HepG2 (cell line): Measurements from ENCODE around the gene IGLL1. TPM values are rescaled to one million over a fixed set of nuclear protein-coding genes. Genes with fewer than 3 reads are reported as not detected.
"Not testable (repeated sequence)": the region's sequence is repeated elsewhere in the genome, so short reads cannot be mapped to it uniquely, and the experiment has no call there.

Source experiments
- ATF7 ChIP-seq, 2 experiments: fragments of 450-650 bp in 1 of 2; sonication (generic) in 1 of 2; formaldehyde crosslinking in 1 of 2; IDR thresholded peaks; 2 replicates each; pipeline versions ENCODE4 v1.4.0 to v1.6.1; 2016 to 2020; ENCODE audit warnings: antibody characterized with exemption in 1 of 2, mild to moderate bottlenecking in 1 of 2, missing genetic modification reagents in 1 of 2
- ELF1 ChIP-seq: sonication (generic); formaldehyde crosslinking; IDR thresholded peaks from 2 replicates; pipeline ENCODE4 v1.4.0; 2020; ENCODE audit warnings: missing genetic modification reagents
- ELF3 ChIP-seq: IDR thresholded peaks from 2 replicates; pipeline ENCODE4 v1.6.1; 2016; ENCODE audit warnings: missing genetic modification reagents, missing compliant biosample characterization
- FOXA3 ChIP-seq: IDR thresholded peaks from 2 replicates; pipeline ENCODE4 v1.6.1; 2016; ENCODE audit warnings: missing genetic modification reagents, missing compliant biosample characterization
- FOXO1 ChIP-seq: sonication (generic); formaldehyde crosslinking; IDR thresholded peaks from 2 replicates; pipeline ENCODE4 v1.4.0; 2020; ENCODE audit warnings: missing genetic modification reagents
- HHEX ChIP-seq: IDR thresholded peaks from 2 replicates; pipeline ENCODE4 v1.6.1; 2016; ENCODE audit warnings: control low read depth
- HMG20B ChIP-seq: conservative IDR thresholded peaks from 2 replicates; pipeline ENCODE4 v1.6.1; 2016; ENCODE audit warnings: missing genetic modification reagents, missing compliant biosample characterization
- PPARG ChIP-seq: conservative IDR thresholded peaks from 2 replicates; pipeline ENCODE4 v1.6.1; 2016; ENCODE audit warnings: missing biosample characterization, missing genetic modification reagents
- RCOR2 ChIP-seq: IDR thresholded peaks from 2 replicates; pipeline ENCODE4 v1.6.1; 2016; ENCODE audit warnings: missing biosample characterization, missing genetic modification reagents
- SP5 ChIP-seq: IDR thresholded peaks from 2 replicates; pipeline ENCODE4 v1.6.1; 2016; ENCODE audit warnings: low read depth, borderline replicate concordance
- STAG1 ChIP-seq: sonication (generic); formaldehyde crosslinking; IDR thresholded peaks from 2 replicates; pipeline ENCODE4 v1.4.0; 2020; ENCODE audit warnings: missing genetic modification reagents
- TBX3 ChIP-seq: fragments of 450-650 bp; IDR thresholded peaks from 2 replicates; pipeline ENCODE4 v1.6.1; 2017; ENCODE audit warnings: antibody characterized with exemption, mild to moderate bottlenecking, inconsistent platforms, borderline replicate concordance
- ZFY ChIP-seq: sonication (generic); formaldehyde crosslinking; IDR thresholded peaks from 2 replicates; pipeline ENCODE4 v1.4.0; 2020; ENCODE audit warnings: missing genetic modification reagents
- ZNF264 ChIP-seq: sonication (generic); formaldehyde crosslinking; IDR thresholded peaks from 2 replicates; pipeline ENCODE4 v1.4.0; 2020; ENCODE audit warnings: missing genetic modification reagents
- ZNF614 ChIP-seq: IDR thresholded peaks from 2 replicates; pipeline ENCODE4 v1.6.1; 2018; ENCODE audit warnings: missing biosample characterization, missing genetic modification reagents, inconsistent platforms, borderline replicate concordance
- polyA plus RNA-seq, 8 experiments: library from polyadenylated mRNA; depleted of rRNA in 3 of 8; stranded (reverse) in 7 of 8; unstranded in 1 of 8; fragments of >200 nt; fragmentation: Illumina TruSeq in 4 of 8; extraction: Trizol in 4 of 8; gene quantifications; 2 replicates each; pipeline versions ENCODE4 v1.2.1 to v1.2.3, GENCODE V29; 2011 to 2016; ENCODE audit warnings: low read depth in 4 of 8, missing spikeins in 1 of 8, mixed read lengths in 1 of 8; ENCODE audit not compliant: insufficient read depth in 1 of 8
- total RNA-seq, 5 experiments: library from RNA; depleted of rRNA; stranded (reverse); fragments of >200 nt; fragmentation: Illumina TruSeq; extraction: Trizol; gene quantifications; 2 replicates each; pipeline ENCODE4 v1.2.3, GENCODE V29; 2016; ENCODE audit warnings: low read depth in 1 of 5
- TF ChIP-seq, protein P1 (sequence below): IDR thresholded peaks from 2 replicates; pipeline ENCODE4 v1.4.0; 2020; ENCODE audit warnings: mild to moderate bottlenecking, missing genetic modification reagents
- TF ChIP-seq, protein P2 (sequence below): sonication (generic); formaldehyde crosslinking; IDR thresholded peaks from 2 replicates; pipeline ENCODE4 v1.4.0; 2020; ENCODE audit warnings: missing genetic modification reagents, borderline replicate concordance
- TF ChIP-seq, protein P3 (sequence below): IDR thresholded peaks from 2 replicates; pipeline ENCODE4 v1.6.1; 2016; ENCODE audit warnings: low read depth
- TF ChIP-seq, protein P4 (sequence below): sonication (generic); formaldehyde crosslinking; IDR thresholded peaks from 2 replicates; pipeline ENCODE4 v1.4.0; 2020; ENCODE audit warnings: missing genetic modification reagents, mild to moderate bottlenecking, borderline replicate concordance

IGLL1 gene
- total and polyA plus RNA-seq, 2 of the 13 experiments (the other 11 are each of a cell fraction or from before 2014, with no cell fraction given) = not detected

DNA sequence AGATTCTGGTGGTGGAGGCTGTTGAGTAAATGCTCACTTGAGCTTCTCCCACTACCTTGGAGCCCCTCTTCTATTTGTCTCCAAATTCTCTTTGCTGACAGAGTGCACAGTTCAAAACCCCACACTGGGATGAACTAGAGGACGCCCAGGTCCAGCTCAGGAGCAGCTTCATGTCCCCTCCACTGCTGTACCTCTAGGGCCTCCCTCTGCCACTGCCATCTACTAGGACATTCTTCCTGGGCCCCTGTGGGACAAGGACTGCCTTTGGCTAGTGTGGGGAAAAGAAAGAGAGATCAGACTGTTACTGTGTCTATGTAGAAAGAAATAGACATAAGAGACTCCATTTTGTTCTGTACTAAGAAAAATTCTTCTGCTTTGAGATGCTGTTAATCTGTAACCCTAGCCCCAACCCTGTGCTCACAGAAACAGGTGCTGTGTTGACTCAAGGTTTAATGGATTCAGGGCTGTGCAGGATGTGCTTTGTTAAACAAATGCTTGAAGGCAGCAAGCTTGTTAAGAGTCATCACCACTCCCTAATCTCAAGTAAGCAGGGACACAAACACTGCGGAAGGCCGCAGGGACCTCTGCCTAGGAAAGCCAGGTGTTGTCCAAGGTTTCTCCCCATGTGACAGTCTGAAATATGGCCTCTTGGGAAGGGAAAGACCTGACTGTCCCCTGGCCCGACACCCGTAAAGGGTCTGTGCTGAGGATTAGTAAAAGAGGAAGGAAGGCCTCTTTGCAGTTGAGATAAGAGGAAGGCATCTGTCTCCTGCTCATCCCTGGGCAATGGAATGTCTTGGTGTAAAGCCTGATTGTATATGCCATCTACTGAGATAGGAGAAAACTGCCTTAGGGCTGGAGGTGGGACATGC is 44.1 kb downstream of the IGLL1 start (continued):
- TF ChIP-seq SP5 (CRISPR knock-in tag) = peak; percentile 84
- TF ChIP-seq FOXA3 (CRISPR knock-in tag) = peak; percentile 92
- peak; percentile 56; the same call in 1 of the 2 replicates for TF ChIP-seq TBX3
- peak; percentile 76; the same call in 1 of the 2 replicates for TF ChIP-seq FOXO1 (CRISPR knock-in tag)
- TF ChIP-seq, protein P1, sequence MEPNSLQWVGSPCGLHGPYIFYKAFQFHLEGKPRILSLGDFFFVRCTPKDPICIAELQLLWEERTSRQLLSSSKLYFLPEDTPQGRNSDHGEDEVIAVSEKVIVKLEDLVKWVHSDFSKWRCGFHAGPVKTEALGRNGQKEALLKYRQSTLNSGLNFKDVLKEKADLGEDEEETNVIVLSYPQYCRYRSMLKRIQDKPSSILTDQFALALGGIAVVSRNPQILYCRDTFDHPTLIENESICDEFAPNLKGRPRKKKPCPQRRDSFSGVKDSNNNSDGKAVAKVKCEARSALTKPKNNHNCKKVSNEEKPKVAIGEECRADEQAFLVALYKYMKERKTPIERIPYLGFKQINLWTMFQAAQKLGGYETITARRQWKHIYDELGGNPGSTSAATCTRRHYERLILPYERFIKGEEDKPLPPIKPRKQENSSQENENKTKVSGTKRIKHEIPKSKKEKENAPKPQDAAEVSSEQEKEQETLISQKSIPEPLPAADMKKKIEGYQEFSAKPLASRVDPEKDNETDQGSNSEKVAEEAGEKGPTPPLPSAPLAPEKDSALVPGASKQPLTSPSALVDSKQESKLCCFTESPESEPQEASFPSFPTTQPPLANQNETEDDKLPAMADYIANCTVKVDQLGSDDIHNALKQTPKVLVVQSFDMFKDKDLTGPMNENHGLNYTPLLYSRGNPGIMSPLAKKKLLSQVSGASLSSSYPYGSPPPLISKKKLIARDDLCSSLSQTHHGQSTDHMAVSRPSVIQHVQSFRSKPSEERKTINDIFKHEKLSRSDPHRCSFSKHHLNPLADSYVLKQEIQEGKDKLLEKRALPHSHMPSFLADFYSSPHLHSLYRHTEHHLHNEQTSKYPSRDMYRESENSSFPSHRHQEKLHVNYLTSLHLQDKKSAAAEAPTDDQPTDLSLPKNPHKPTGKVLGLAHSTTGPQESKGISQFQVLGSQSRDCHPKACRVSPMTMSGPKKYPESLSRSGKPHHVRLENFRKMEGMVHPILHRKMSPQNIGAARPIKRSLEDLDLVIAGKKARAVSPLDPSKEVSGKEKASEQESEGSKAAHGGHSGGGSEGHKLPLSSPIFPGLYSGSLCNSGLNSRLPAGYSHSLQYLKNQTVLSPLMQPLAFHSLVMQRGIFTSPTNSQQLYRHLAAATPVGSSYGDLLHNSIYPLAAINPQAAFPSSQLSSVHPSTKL = peak; percentile 93
- peak; percentile 21; the same call in 1 of the 2 replicates for TF ChIP-seq STAG1 (CRISPR knock-in tag)
- TF ChIP-seq, protein P2, sequence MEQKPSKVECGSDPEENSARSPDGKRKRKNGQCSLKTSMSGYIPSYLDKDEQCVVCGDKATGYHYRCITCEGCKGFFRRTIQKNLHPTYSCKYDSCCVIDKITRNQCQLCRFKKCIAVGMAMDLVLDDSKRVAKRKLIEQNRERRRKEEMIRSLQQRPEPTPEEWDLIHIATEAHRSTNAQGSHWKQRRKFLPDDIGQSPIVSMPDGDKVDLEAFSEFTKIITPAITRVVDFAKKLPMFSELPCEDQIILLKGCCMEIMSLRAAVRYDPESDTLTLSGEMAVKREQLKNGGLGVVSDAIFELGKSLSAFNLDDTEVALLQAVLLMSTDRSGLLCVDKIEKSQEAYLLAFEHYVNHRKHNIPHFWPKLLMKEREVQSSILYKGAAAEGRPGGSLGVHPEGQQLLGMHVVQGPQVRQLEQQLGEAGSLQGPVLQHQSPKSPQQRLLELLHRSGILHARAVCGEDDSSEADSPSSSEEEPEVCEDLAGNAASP (CRISPR knock-in tag) = peak; percentile 60; the same call in 1 of the 2 replicates
- peak; percentile 51; the same call in 1 of the 2 replicates for TF ChIP-seq PPARG
- TF ChIP-seq, protein P3, sequence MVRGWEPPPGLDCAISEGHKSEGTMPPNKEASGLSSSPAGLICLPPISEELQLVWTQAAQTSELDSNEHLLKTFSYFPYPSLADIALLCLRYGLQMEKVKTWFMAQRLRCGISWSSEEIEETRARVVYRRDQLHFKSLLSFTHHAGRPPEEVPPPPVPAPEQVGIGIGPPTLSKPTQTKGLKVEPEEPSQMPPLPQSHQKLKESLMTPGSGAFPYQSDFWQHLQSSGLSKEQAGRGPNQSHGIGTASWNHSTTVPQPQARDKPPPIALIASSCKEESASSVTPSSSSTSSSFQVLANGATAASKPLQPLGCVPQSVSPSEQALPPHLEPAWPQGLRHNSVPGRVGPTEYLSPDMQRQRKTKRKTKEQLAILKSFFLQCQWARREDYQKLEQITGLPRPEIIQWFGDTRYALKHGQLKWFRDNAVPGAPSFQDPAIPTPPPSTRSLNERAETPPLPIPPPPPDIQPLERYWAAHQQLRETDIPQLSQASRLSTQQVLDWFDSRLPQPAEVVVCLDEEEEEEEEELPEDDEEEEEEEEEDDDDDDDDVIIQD (CRISPR knock-in tag) = peak; percentile 48; the same call in 1 of the 2 replicates
- TF ChIP-seq RCOR2 = peak; percentile 86
- TF ChIP-seq, protein P4, sequence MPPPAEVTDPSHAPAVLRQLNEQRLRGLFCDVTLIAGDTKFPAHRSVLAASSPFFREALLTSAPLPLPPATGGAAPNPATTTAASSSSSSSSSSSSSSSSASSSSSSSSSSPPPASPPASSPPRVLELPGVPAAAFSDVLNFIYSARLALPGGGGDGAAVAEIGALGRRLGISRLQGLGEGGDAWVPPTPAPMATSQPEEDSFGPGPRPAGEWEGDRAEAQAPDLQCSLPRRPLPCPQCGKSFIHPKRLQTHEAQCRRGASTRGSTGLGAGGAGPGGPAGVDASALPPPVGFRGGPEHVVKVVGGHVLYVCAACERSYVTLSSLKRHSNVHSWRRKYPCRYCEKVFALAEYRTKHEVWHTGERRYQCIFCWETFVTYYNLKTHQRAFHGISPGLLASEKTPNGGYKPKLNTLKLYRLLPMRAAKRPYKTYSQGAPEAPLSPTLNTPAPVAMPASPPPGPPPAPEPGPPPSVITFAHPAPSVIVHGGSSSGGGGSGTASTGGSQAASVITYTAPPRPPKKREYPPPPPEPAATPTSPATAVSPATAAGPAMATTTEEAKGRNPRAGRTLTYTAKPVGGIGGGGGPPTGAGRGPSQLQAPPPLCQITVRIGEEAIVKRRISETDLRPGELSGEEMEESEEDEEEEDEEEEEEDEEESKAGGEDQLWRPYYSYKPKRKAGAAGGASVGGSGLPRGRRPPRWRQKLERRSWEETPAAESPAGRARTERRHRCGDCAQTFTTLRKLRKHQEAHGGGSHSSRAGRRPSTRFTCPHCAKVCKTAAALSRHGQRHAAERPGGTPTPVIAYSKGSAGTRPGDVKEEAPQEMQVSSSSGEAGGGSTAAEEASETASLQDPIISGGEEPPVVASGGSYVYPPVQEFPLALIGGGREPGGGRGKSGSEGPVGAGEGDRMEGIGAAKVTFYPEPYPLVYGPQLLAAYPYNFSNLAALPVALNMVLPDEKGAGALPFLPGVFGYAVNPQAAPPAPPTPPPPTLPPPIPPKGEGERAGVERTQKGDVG (CRISPR knock-in tag) = 0 out of 2 replicates have a peak, but pooled peaks have one; percentile 33
- TF ChIP-seq ATF7 (IDR thresholded peaks at IDR 0.05) = not testable (repeated sequence)
- TF ChIP-seq ATF7 (CRISPR knock-in tag; IDR thresholded peaks at IDR 0.05) = 0 out of 2 replicates have a peak, but pooled peaks have one; percentile 10
- TF ChIP-seq HMG20B (CRISPR knock-in tag) = peak; percentile 62; the same call in 1 of the 2 replicates
- 0 out of 2 replicates have a peak, but pooled peaks have one; percentile 56 for TF ChIP-seq ZNF614 (CRISPR knock-in tag)
- 0 out of 2 replicates have a peak, but pooled peaks have one; percentile 14 for TF ChIP-seq ELF1 (CRISPR knock-in tag)
- peak; percentile 47 for TF ChIP-seq ZFY (CRISPR knock-in tag)
- peak; percentile 83 for TF ChIP-seq HHEX (CRISPR knock-in tag)
- TF ChIP-seq ELF3 (CRISPR knock-in tag) = peak; percentile 68
- 0 out of 2 replicates have a peak, but pooled peaks have one; percentile 55 for TF ChIP-seq ZNF264 (CRISPR knock-in tag)
